ENCODE data around the gene NSMCE1. TPM values are rescaled to one million over a fixed set of nuclear protein-coding genes. Genes with fewer than 3 reads are reported as not detected.

The NSMCE1 gene
- total RNA-seq, 2 experiments from 2014 or later = 117 to 118 TPM

GRCh38 chr16:27238016-27238587 lies 30.5 kb downstream of the NSMCE1 start:
- ChIA-PET CTCF (interaction anchor here (1.0 to 1.8 kb wide), 4 partner anchors 19 to 166 kb away, joined by 3 to 8 read pairs (median 7); no protein-coding TSS in a partner anchor), POLR2A (interaction anchor here (0.7 to 1.9 kb wide), 6 partner anchors 10 to 167 kb away, joined by 3 to 16 read pairs (median 6); no protein-coding TSS in a partner anchor)

GRCh38 chr16:27237219-27238015 lies 31.2 kb downstream of the NSMCE1 start:
- CTCF ChIA-PET = interaction anchor here (0.7 to 5.3 kb wide), 9 partner anchors 17 to 170 kb away, joined by 3 to 76 read pairs (median 7); no protein-coding TSS in a partner anchor
- POLR2A ChIA-PET = interaction anchor here (0.8 to 1.9 kb wide), 8 partner anchors 11 to 167 kb away, joined by 3 to 16 read pairs (median 8); no protein-coding TSS in a partner anchor

GRCh38 chr16:27236635-27237218 lies 31.8 kb downstream of the NSMCE1 start:
- ChIA-PET CTCF (interaction anchor here (0.7 to 5.3 kb wide), 10 partner anchors 15 to 171 kb away, joined by 3 to 76 read pairs (median 7); no protein-coding TSS in a partner anchor), POLR2A (interaction anchor here (0.8 to 1.9 kb wide), 10 partner anchors 12 to 168 kb away, joined by 3 to 16 read pairs (median 6); partner anchors contain the start of gene IL21R)

GRCh38 chr16:27235938-27236245 lies 32.7 kb downstream of the NSMCE1 start:
- ChIA-PET POLR2A (interaction anchor here (0.8 to 2.2 kb wide), 9 partner anchors 11 to 170 kb away, joined by 3 to 20 read pairs (median 4); partner anchors contain the start of genes IL21R and KDM8), CTCF (interaction anchor here (0.7 to 5.3 kb wide), 18 partner anchors 8 to 227 kb away, joined by 3 to 76 read pairs (median 8); partner anchors contain the start of genes IL21R and NSMCE1)

- ChIA-PET POLR2A (interaction anchor here (0.7 to 2.2 kb wide), 10 partner anchors 11 to 171 kb away, joined by 3 to 20 read pairs (median 4); partner anchors contain the start of genes IL21R and KDM8), CTCF (interaction anchor here (0.6 to 5.3 kb wide), 39 partner anchors 9 to 464 kb away, joined by 3 to 76 read pairs (median 5); partner anchors contain the start of genes IL21R and NSMCE1)
Measured at GRCh38 chr16:27235055-27235937, 33.3 kb downstream of the NSMCE1 start.

- CTCF ChIA-PET = interaction anchor here (0.7 to 5.3 kb wide), 36 partner anchors 9 to 228 kb away, joined by 3 to 76 read pairs (median 5); partner anchors contain the start of genes IL21R and NSMCE1
- POLR2A ChIA-PET = interaction anchor here (0.8 to 2.2 kb wide), 4 partner anchors 31 to 133 kb away, joined by 4 to 20 read pairs (median 10); partner anchors contain the start of gene KDM8
Measured at GRCh38 chr16:27234603-27235002, 34.0 kb downstream of the NSMCE1 start.

- ChIA-PET CTCF (interaction anchor here (0.7 to 5.3 kb wide), 25 partner anchors 11 to 225 kb away, joined by 3 to 76 read pairs (median 5); partner anchors contain the start of gene NSMCE1), POLR2A (interaction anchor here (1.8 to 2.2 kb wide), 2 partner anchors 83 to 134 kb away, joined by 16 to 20 read pairs; no protein-coding TSS in a partner anchor)
Measured at GRCh38 chr16:27234171-27234570, 34.4 kb downstream of the NSMCE1 start.

- POLR2A ChIA-PET = no interaction called here
- CTCF ChIA-PET = interaction anchor here (0.8 to 5.3 kb wide), 13 partner anchors 11 to 226 kb away, joined by 3 to 76 read pairs (median 9); partner anchors contain the start of gene NSMCE1
Measured at GRCh38 chr16:27233731-27234130, 34.8 kb downstream of the NSMCE1 start.

GRCh38 chr16:27232901-27233625 lies 35.5 kb downstream of the NSMCE1 start:
- ChIA-PET POLR2A (interaction anchor here (1.0 kb wide), 1 partner anchor 230 kb away, joined by 3 read pairs; no protein-coding TSS in a partner anchor), CTCF (interaction anchor here (1.2 to 5.3 kb wide), 5 partner anchors 53 to 141 kb away, joined by 4 to 76 read pairs (median 22); no protein-coding TSS in a partner anchor)

- POLR2A ChIA-PET = interaction anchor here (0.7 to 1.0 kb wide), 4 partner anchors 84 to 231 kb away, joined by 3 to 4 read pairs (median 3); no protein-coding TSS in a partner anchor
- CTCF ChIA-PET = interaction anchor here (1.0 to 5.3 kb wide), 7 partner anchors 53 to 219 kb away, joined by 3 to 76 read pairs (median 21); no protein-coding TSS in a partner anchor
Measured at GRCh38 chr16:27232061-27232900, 36.3 kb downstream of the NSMCE1 start.

GRCh38 chr16:27231692-27232060 lies 36.9 kb downstream of the NSMCE1 start:
- CTCF ChIA-PET = interaction anchor here (1.0 to 2.7 kb wide), 5 partner anchors 50 to 220 kb away, joined by 3 to 21 read pairs (median 3); no protein-coding TSS in a partner anchor

GRCh38 chr16:27230562-27231001 lies 38.0 kb downstream of the NSMCE1 start:
- ChIA-PET CTCF (interaction anchor here (0.5 to 2.7 kb wide), 18 partner anchors 9 to 226 kb away, joined by 3 to 21 read pairs (median 3); no protein-coding TSS in a partner anchor), POLR2A (interaction anchor here (0.7 to 0.8 kb wide), 2 partner anchors 43 to 87 kb away, joined by 3 to 4 read pairs; no protein-coding TSS in a partner anchor)

More at GRCh38 chr16:27231692-27232060, 36.9 kb downstream of the NSMCE1 start:
- POLR2A ChIA-PET = interaction anchor here (0.7 to 1.0 kb wide), 3 partner anchors 85 to 136 kb away, joined by 3 to 4 read pairs (median 3); no protein-coding TSS in a partner anchor

GRCh38 chr16:27229891-27230470 lies 38.6 kb downstream of the NSMCE1 start:
- ChIA-PET CTCF (interaction anchor here (0.6 to 2.7 kb wide), 16 partner anchors 8 to 226 kb away, joined by 3 to 21 read pairs (median 3); no protein-coding TSS in a partner anchor), POLR2A (interaction anchor here (0.9 kb wide), 1 partner anchor 138 kb away, joined by 3 read pairs; no protein-coding TSS in a partner anchor)

- ChIA-PET CTCF (no interaction called here), POLR2A (interaction anchor here (0.9 kb wide), 1 partner anchor 139 kb away, joined by 3 read pairs; no protein-coding TSS in a partner anchor)
Measured at GRCh38 chr16:27228621-27229501, 39.7 kb downstream of the NSMCE1 start.
